Smooth muscle cell (in vitro differentiated cells): ENCODE results near the gene PRM3. TPM values are rescaled to one million over a fixed set of nuclear protein-coding genes. Genes with fewer than 3 reads are reported as not detected.
"Not testable (repeated sequence)": the region's sequence is repeated elsewhere in the genome, so short reads cannot be mapped to it uniquely, and the experiment has no call there.

Experiments
- DNase-seq: peaks from one replicate; lab custom pipeline; 2025; ENCODE audit not compliant: unreplicated experiment; lab: John Stamatoyannopoulos, UW
- H2AFZ ChIP-seq: fragments of 200-600 bp; sonication (generic); 2 replicates; pipeline ENCODE4 v1.6.0; 2016; ENCODE audit warnings: antibody characterized with exemption, low read depth, mild to moderate bottlenecking
- H3F3A ChIP-seq: fragments of 200-600 bp; sonication (generic); 2 replicates; pipeline ENCODE4 v1.6.0; 2017; ENCODE audit warnings: antibody characterized with exemption, low read depth
- H3K27ac ChIP-seq: fragments of 200-600 bp; sonication (generic); 2 replicates; pipeline ENCODE4 v1.5.1; 2016; ENCODE audit warnings: low read depth, mild to moderate bottlenecking
- H3K27me3 ChIP-seq: fragments of 200-600 bp; sonication (generic); 2 replicates; pipeline ENCODE4 v1.6.1; 2016; ENCODE audit warnings: low read depth, mild to moderate bottlenecking
- H3K36me3 ChIP-seq: fragments of 200-600 bp; sonication (generic); 2 replicates; pipeline ENCODE4 v1.5.1; 2016; ENCODE audit warnings: low read depth
- H3K4me1 ChIP-seq: fragments of 200-600 bp; sonication (generic); 2 replicates; pipeline ENCODE4 v1.5.1; 2016; ENCODE audit warnings: low read depth
- H3K4me2 ChIP-seq: fragments of 200-600 bp; sonication (generic); 2 replicates; pipeline ENCODE4 v1.6.0; 2016; ENCODE audit warnings: mild to moderate bottlenecking
- H3K4me3 ChIP-seq: fragments of 200-600 bp; sonication (generic); 2 replicates; pipeline ENCODE4 v1.5.1; 2016; ENCODE audit warnings: mild to moderate bottlenecking
- H3K79me2 ChIP-seq: fragments of 200-600 bp; sonication (generic); 2 replicates; pipeline ENCODE4 v1.6.0; 2016; ENCODE audit warnings: low read depth, mild to moderate bottlenecking
- H3K9ac ChIP-seq: fragments of 200-600 bp; sonication (generic); 2 replicates; pipeline ENCODE4 v1.6.0; 2016; ENCODE audit warnings: low read depth
- H3K9me3 ChIP-seq: fragments of 200-600 bp; sonication (generic); replicated peaks from 2 replicates; pipeline ENCODE4 v1.5.1; 2016; ENCODE audit warnings: low read depth
- H4K20me1 ChIP-seq: fragments of 200-600 bp; sonication (generic); 2 replicates; pipeline ENCODE4 v1.6.0; 2016; ENCODE audit warnings: low read depth
- WGBS: methylation state at CpG from one replicate; pipeline ENCODE4 v1.1.7; 2016; ENCODE audit warnings: low lambda C conversion rate; 5-methylcytosine and 5-hydroxymethylcytosine counted together
- polyA plus RNA-seq: library from polyadenylated mRNA; unstranded; fragments of >200 nt; fragmentation: Nextera tagmentation; extraction: Ambion mirVana; gene quantifications from 2 replicates; pipeline ENCODE4 v1.2.1, GENCODE V29; 2016
- total RNA-seq: library from RNA; depleted of rRNA; stranded (reverse); fragments of >200 nt; gene quantifications from 2 replicates; pipeline ENCODE4 v1.2.3, GENCODE V29; 2014
- TF ChIP-seq, protein P1 (sequence below): fragments of 200-600 bp; sonication (generic); IDR thresholded peaks from 2 replicates; pipeline ENCODE4 v1.5.1; 2017; ENCODE audit warnings: borderline replicate concordance, mild to moderate bottlenecking, antibody characterized with exemption; ENCODE audit not compliant: insufficient read depth, poor library complexity, severe bottlenecking

Gene PRM3
- total and polyA plus RNA-seq, 2 experiments from 2014 or later: not detected

DNA sequence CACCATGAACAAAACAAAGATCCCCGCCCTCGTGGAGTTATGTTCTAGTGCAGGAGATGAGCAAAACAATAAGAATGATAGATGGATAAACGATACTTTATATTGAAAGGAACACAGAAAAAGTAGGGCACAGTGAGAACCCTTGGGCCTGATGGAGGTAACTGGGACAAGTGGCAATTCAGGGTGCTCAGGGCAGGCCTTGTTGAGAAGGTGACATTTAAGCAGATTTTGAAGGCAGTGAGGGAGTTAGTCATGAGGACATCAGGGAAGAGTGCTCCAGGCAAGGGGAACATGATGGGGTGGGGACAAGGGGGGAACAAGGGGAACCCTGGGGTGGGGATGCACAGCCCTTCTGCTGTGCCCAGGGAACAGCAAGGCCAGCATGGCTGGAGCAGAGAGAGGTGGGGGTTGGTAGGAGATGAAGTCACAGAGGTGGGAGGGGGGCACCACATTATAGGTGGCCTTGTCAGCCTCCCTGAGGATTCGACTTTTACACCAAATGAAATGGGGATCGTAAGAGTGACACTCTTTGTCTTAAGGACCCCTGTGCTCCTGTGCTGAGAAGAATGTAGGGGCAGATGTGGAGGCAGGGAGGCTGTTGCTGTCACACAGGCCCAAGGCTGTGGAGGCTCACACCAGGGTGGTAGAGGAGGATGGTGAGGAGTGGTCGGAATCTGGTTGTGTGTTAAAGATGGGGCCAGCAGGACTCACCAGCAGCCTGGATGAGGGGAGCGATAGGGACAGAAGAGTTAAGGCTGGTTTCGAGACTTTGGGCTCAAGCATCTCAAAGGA is 16.9 kb upstream of the PRM3 start:
- TF ChIP-seq, protein P1, sequence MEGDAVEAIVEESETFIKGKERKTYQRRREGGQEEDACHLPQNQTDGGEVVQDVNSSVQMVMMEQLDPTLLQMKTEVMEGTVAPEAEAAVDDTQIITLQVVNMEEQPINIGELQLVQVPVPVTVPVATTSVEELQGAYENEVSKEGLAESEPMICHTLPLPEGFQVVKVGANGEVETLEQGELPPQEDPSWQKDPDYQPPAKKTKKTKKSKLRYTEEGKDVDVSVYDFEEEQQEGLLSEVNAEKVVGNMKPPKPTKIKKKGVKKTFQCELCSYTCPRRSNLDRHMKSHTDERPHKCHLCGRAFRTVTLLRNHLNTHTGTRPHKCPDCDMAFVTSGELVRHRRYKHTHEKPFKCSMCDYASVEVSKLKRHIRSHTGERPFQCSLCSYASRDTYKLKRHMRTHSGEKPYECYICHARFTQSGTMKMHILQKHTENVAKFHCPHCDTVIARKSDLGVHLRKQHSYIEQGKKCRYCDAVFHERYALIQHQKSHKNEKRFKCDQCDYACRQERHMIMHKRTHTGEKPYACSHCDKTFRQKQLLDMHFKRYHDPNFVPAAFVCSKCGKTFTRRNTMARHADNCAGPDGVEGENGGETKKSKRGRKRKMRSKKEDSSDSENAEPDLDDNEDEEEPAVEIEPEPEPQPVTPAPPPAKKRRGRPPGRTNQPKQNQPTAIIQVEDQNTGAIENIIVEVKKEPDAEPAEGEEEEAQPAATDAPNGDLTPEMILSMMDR: no peak
- no peak overlapping the region for H3K4me2 ChIP-seq
- H3K4me3 ChIP-seq: no peak overlapping the region
- 91% methylated on average over 8 of the region's 8 CpGs for WGBS
- H4K20me1 ChIP-seq: no peaks in the 10 kb centered on the region
- H2AFZ ChIP-seq: no peak overlapping the region
- H3K27me3 ChIP-seq: no peaks in the 10 kb centered on the region
- H3K9me3 ChIP-seq: no peaks in the 10 kb centered on the region
- no peak overlapping the region for H3K27ac ChIP-seq
- no peaks in the 10 kb centered on the region for H3F3A ChIP-seq
- no peaks in the 10 kb centered on the region for H3K36me3 ChIP-seq
- peaks cover 11% of the 10 kb centered on the region for H3K4me1 ChIP-seq
- H3K9ac ChIP-seq: no peak overlapping the region
- H3K79me2 ChIP-seq: no peaks in the 10 kb centered on the region
- DNase-seq: no peak

DNA sequence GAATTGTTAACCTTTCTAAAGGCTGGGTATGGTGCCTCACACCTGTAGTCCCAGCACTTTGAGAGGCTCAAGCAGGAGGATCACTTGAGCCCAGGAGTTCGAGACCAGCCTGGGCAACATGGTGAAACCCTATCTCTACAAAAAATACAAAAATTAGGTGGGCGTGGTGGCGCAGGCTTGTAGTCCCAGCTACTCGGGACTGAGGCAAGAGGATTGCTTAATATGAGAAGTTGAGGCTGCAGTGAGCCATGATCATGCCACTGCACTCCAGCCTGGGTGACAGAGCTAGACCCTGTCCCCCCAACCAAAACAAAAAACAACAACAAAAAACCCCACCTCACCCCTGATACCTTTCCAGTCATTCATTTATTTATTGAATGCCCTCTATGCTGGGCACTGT is 16.3 kb upstream of the PRM3 start:
- not testable (repeated sequence) for H3K27me3 ChIP-seq, H3K9me3 ChIP-seq, H3K36me3 ChIP-seq, H2AFZ ChIP-seq, DNase-seq, H3K4me3 ChIP-seq, H4K20me1 ChIP-seq, H3K79me2 ChIP-seq, H3K27ac ChIP-seq, H3K4me2 ChIP-seq, H3K9ac ChIP-seq, H3F3A ChIP-seq
- WGBS: 95% methylated on average over 4 of the region's 4 CpGs
- peaks cover 11% of the 10 kb centered on the region for H3K4me1 ChIP-seq

DNA sequence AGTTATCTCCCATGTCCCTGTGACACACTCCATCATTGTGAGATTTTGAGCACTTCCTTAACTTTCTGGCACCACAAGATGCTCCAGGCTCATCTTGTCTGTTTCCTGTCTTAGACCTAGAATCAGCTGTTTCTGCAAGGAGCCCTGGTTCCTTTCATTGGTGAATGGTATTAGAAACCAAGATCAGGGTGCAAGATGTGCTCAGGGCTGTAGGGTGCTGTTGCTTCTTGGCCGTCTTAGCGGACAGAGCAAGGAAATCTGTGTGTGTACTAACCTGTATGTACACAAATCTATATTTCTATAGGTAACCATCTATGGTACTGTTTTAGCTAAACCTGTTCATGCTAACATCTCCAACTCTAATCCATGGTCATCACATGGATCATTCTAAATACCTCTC is 15.8 kb upstream of the PRM3 start:
- Histone ChIP-seq H3K4me1 (peaks cover 11% of the 10 kb centered on the region), H3K4me2 (no peak overlapping the region), H3K9ac (no peak overlapping the region), H3K4me3 (no peak overlapping the region), H2AFZ (no peak overlapping the region), H3K36me3 (no peaks in the 10 kb centered on the region), H3K27ac (no peak overlapping the region), H3K27me3 (no peaks in the 10 kb centered on the region), H3K9me3 (no peaks in the 10 kb centered on the region), H3F3A (no peaks in the 10 kb centered on the region), H3K79me2 (no peaks in the 10 kb centered on the region), H4K20me1 (no peaks in the 10 kb centered on the region)
- TF ChIP-seq, protein P1: no peak
- WGBS: 96% methylated on average over 2 of the region's 2 CpGs
- no peak for DNase-seq

DNA sequence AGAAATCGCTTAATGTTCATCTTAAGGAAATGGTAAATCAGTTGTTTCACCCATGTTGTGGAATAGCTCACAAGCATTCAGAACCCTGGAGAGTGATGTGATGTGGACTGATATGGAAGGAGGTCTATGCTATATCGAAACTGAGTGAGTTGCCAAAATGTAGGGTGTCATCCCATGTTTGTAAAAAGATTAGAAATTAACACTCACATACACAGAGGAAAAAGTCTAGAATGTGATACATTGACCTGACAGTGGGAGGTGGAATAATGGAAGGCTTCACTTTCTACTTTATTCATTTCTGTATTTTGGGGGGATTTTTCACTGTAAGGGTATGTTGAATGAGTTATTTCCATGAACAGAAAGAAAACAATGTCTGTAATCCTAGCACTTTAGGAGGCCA is 12.4 kb upstream of the PRM3 start:
- Histone ChIP-seq H2AFZ (no peak overlapping the region), H3K4me2 (no peak overlapping the region), H3K79me2 (no peaks in the 10 kb centered on the region), H3K27ac (no peak overlapping the region), H3K9ac (no peak overlapping the region), H4K20me1 (no peaks in the 10 kb centered on the region), H3K9me3 (no peaks in the 10 kb centered on the region), H3F3A (no peaks in the 10 kb centered on the region), H3K4me3 (no peak overlapping the region), H3K4me1 (peaks cover 2% of the 10 kb centered on the region), H3K36me3 (no peaks in the 10 kb centered on the region), H3K27me3 (no peaks in the 10 kb centered on the region)
- TF ChIP-seq, protein P1: no peak
- DNase-seq: no peak
- WGBS: 92% methylated on average over 2 of the region's 2 CpGs
